Endodermal cell (in vitro differentiated cells): ENCODE data around the gene MYD88. TPM values are rescaled to one million over a fixed set of nuclear protein-coding genes. Genes with fewer than 3 reads are reported as not detected.

ENCODE experiments used
- DNase-seq: peaks from one replicate; pipeline ENCODE4 v3.0.0-alpha.2; 2017
- H3K27ac ChIP-seq: 2 replicates; pipeline ENCODE4 v1.5.1; 2013; ENCODE audit warnings: mild to moderate bottlenecking, low read depth, low read length, moderate library complexity
- H3K27me3 ChIP-seq: 2 replicates; pipeline ENCODE4 v1.6.1; 2013; ENCODE audit warnings: mild to moderate bottlenecking, low read length, moderate library complexity; ENCODE audit not compliant: insufficient read depth, control insufficient read depth, poor library complexity, severe bottlenecking
- H3K36me3 ChIP-seq: 2 replicates; pipeline ENCODE4 v1.7.0; 2013; ENCODE audit warnings: mild to moderate bottlenecking, low read length, moderate library complexity; ENCODE audit not compliant: control insufficient read depth, insufficient read depth
- H3K4me1 ChIP-seq: one replicate; pipeline ENCODE4 v1.7.0; 2013; ENCODE audit warnings: low read length; ENCODE audit not compliant: control insufficient read depth, insufficient read depth
- H3K4me3 ChIP-seq: 2 replicates; pipeline ENCODE4 v1.5.1; 2013; ENCODE audit warnings: mild to moderate bottlenecking, low read length, moderate library complexity
- H3K9ac ChIP-seq: 2 replicates; pipeline ENCODE4 v1.6.1; 2013; ENCODE audit warnings: mild to moderate bottlenecking, low read length, moderate library complexity; ENCODE audit not compliant: poor library complexity, severe bottlenecking; ENCODE audit errors: extremely low read depth
- H3K9me3 ChIP-seq: 2 replicates; pipeline ENCODE4 v1.6.1; 2013; ENCODE audit warnings: mild to moderate bottlenecking, low read length, moderate library complexity; ENCODE audit not compliant: control insufficient read depth
- H3K27ac Mint-ChIP-seq: 2 replicates; pipeline ENCODE4 v1.8.0; 2020; ENCODE audit warnings: mixed read lengths
- H3K27me3 Mint-ChIP-seq: 2 replicates; pipeline ENCODE4 v1.8.0; 2021; ENCODE audit warnings: mild to moderate bottlenecking, mixed read lengths; ENCODE audit not compliant: insufficient read depth
- H3K36me3 Mint-ChIP-seq: 2 replicates; pipeline ENCODE4 v1.8.0; 2020; ENCODE audit warnings: low read depth, mixed read lengths
- H3K4me1 Mint-ChIP-seq: 2 replicates; pipeline ENCODE4 v1.8.0; 2020; ENCODE audit warnings: mixed read lengths
- H3K4me3 Mint-ChIP-seq: 2 replicates; pipeline ENCODE4 v1.8.0; 2020; ENCODE audit warnings: mild to moderate bottlenecking, moderate library complexity, mixed read lengths
- H3K9me3 Mint-ChIP-seq: 2 replicates; pipeline ENCODE4 v1.8.0; 2020; ENCODE audit warnings: mild to moderate bottlenecking, mixed read lengths
- WGBS, 2 experiments: methylation state at CpG; one replicate each; pipeline versions ENCODE4 v1.1.5 to v1.1.7; 2013; ENCODE audit warnings: missing lambda C conversion rate in 2 of 2, mixed read lengths in 1 of 2; ENCODE audit not compliant: insufficient coverage in 1 of 2, insufficient read length in 1 of 2; 5-methylcytosine and 5-hydroxymethylcytosine counted together
- total RNA-seq, 2 donors: library from RNA; stranded (reverse); fragmentation: NEBNext Ultra II Directional in 1 of 2; extraction: Animal tissue kit (Norgen Biotek cat#: 25700) in 1 of 2; gene quantifications; 2 replicates in 1 of 2; 3 replicates in 1 of 2; pipeline ENCODE4 v1.2.1, GENCODE V29; 2021
- TF ChIP-seq, protein P1 (sequence below): fragments of 200-600 bp; sonication (generic); conservative IDR thresholded peaks from 2 replicates; pipeline ENCODE4 v1.5.0; 2021; ENCODE audit warnings: antibody characterized with exemption, mild to moderate bottlenecking

The MYD88 gene
- total RNA-seq, 2 donors from 2014 or later, result 16.2 to 18.8 TPM

DNA sequence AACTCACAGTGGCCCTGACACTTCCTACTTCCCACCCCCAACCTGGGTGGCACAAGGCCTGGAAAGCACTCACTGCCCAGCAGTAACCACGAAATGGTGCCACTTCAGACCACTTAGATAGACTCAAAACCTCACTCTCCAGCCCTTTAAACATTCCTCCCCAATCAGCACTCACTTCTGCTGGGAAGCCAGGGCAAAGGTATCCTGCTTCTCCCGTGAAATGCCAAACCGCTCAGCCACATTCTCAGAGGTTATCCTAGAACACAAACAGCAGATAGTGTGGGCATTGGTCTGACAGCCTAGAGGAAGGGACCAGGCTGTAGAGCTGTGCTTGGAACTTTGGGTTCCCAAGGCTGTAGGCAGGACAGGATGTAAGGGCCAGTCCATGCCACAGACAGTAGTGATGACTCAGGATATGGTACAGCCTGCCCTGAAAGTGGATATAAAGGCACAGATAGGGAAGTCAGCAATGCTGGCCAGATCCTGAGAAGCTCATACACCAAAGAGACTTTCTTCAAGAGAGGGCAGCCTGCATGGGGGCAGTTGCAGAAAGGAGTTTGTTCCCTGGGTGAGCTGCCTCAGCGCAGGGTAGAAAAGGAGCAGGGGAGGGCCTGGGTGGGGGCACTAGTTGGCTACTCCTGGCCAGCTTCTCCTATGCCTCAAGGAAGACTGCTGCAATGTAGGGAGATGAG, 10.7 kb upstream of the MYD88 start:
- Mint-ChIP-seq H3K4me1 (no peaks in the 10 kb centered on the region), H3K27me3 (no peaks in the 10 kb centered on the region), H3K27ac (no peak overlapping the region), H3K9me3 (no peaks in the 10 kb centered on the region), H3K36me3 (peaks cover 74% of the 10 kb centered on the region), H3K4me3 (no peak overlapping the region)
- Histone ChIP-seq H3K4me3 (no peak overlapping the region), H3K9ac (no peak overlapping the region), H3K9me3 (no peaks in the 10 kb centered on the region), H3K27me3 (no peaks in the 10 kb centered on the region), H3K4me1 (no peaks in the 10 kb centered on the region), H3K27ac (no peak overlapping the region), H3K36me3 (peaks cover 90% of the 10 kb centered on the region)
- WGBS, 2 experiments, result 93 to 100% methylated on average over 2 to 4 of the region's 4 CpGs
- no peak for DNase-seq
- TF ChIP-seq, protein P1, sequence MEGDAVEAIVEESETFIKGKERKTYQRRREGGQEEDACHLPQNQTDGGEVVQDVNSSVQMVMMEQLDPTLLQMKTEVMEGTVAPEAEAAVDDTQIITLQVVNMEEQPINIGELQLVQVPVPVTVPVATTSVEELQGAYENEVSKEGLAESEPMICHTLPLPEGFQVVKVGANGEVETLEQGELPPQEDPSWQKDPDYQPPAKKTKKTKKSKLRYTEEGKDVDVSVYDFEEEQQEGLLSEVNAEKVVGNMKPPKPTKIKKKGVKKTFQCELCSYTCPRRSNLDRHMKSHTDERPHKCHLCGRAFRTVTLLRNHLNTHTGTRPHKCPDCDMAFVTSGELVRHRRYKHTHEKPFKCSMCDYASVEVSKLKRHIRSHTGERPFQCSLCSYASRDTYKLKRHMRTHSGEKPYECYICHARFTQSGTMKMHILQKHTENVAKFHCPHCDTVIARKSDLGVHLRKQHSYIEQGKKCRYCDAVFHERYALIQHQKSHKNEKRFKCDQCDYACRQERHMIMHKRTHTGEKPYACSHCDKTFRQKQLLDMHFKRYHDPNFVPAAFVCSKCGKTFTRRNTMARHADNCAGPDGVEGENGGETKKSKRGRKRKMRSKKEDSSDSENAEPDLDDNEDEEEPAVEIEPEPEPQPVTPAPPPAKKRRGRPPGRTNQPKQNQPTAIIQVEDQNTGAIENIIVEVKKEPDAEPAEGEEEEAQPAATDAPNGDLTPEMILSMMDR, result no peak

DNA sequence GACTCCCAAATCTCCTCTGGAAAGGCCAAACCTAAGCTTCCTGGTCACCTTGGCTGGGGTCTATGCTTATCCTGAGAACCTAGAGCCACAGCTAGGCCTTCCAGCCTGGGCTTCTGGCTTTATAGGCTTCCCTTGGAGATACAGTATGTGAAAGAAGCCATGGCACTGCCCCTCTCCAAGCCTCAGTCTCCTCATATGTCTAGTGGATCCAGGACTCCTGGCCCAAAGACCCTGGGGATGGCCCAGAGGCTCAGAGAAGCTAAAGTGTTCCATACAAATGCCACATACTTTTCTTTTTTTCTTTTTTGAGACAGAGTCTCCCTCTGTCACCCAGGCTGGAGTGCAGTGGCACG, 10.2 kb upstream of the MYD88 start:
- DNase-seq, result no peak
- H3K9me3 ChIP-seq, result no peaks in the 10 kb centered on the region
- Mint-ChIP-seq H3K9me3 (no peaks in the 10 kb centered on the region), H3K4me3 (no peak overlapping the region), H3K36me3 (peaks cover 73% of the 10 kb centered on the region), H3K27ac (no peak overlapping the region), H3K27me3 (no peaks in the 10 kb centered on the region), H3K4me1 (no peaks in the 10 kb centered on the region)
- TF ChIP-seq, protein P1, result no peak
- no peak overlapping the region for H3K27ac ChIP-seq
- H3K4me3 ChIP-seq, result no peak overlapping the region
- WGBS, 2 experiments, result 86 to 92% methylated on average over 1 of the region's 1 CpG
- H3K9ac ChIP-seq, result no peak overlapping the region
- H3K4me1 ChIP-seq, result no peaks in the 10 kb centered on the region
- H3K36me3 ChIP-seq, result peaks cover 85% of the 10 kb centered on the region
- no peaks in the 10 kb centered on the region for H3K27me3 ChIP-seq

DNA sequence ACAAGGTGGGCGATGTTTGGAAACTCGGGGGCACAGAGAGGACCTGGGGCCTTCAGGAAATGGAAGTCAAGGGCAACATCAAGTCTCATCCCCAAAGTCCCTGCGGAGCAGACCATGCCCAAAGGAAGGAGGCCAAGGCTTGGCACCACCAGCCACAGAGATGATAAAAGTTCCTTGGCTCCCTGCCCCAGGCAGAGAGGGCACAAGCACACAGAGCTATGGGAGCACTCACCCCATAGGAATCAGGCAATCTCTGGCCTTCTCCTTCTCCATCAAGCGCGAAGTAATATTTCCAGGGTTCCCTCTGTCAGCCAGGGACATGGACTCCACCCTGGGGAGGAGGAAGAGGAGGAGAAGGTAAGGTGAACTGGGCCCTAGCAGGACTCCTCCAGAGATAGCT, 9.4 kb upstream of the MYD88 start:
- no peak overlapping the region for H3K9ac ChIP-seq
- TF ChIP-seq, protein P1, result no peak
- DNase-seq, result no peak
- Mint-ChIP-seq H3K36me3 (peaks cover 69% of the 10 kb centered on the region), H3K27ac (no peak overlapping the region), H3K27me3 (no peaks in the 10 kb centered on the region), H3K4me3 (no peak overlapping the region), H3K9me3 (no peaks in the 10 kb centered on the region), H3K4me1 (no peaks in the 10 kb centered on the region)
- H3K9me3 ChIP-seq, result no peaks in the 10 kb centered on the region
- WGBS, 2 experiments, result 93 to 100% methylated on average over 2 to 5 of the region's 5 CpGs
- no peak overlapping the region for H3K4me3 ChIP-seq
- H3K4me1 ChIP-seq, result no peaks in the 10 kb centered on the region
- no peak overlapping the region for H3K27ac ChIP-seq
- H3K36me3 ChIP-seq, result peaks cover 88% of the 10 kb centered on the region
- no peaks in the 10 kb centered on the region for H3K27me3 ChIP-seq
